Esophagus squamous epithelium (tissue), 5 donors: ENCODE results near the gene KCNQ1. TPM values are rescaled to one million over a fixed set of nuclear protein-coding genes. Genes with fewer than 3 reads are reported as not detected.

Experiments used
- DNase-seq: peaks from one replicate; lab custom pipeline; 2025; lab: John Stamatoyannopoulos, UW
- H3K27ac ChIP-seq, 4 donors: fragments of 200-600 bp; sonication (generic); one replicate each; pipeline ENCODE4 v1.5.1; 2016 to 2019; ENCODE audit warnings: mild to moderate bottlenecking in 1 of 4
- H3K27me3 ChIP-seq, 4 donors: fragments of 200-600 bp; sonication (generic); 1 replicate in 3 of 4; 2 replicates in 1 of 4; pipeline versions ENCODE4 v1.5.1 to v1.6.0; 2017 to 2021; ENCODE audit warnings: antibody characterized with exemption in 1 of 4
- H3K36me3 ChIP-seq, 3 donors: fragments of 200-600 bp; sonication (generic); one replicate each; pipeline ENCODE4 v1.5.1; 2016 to 2019
- H3K4me1 ChIP-seq, 3 donors: fragments of 200-600 bp; sonication (generic); one replicate each; pipeline ENCODE4 v1.5.1; 2017 to 2019
- H3K4me3 ChIP-seq, 4 donors: fragments of 200-600 bp; sonication (generic); 1 replicate in 3 of 4; 2 replicates in 1 of 4; pipeline ENCODE4 v1.5.1; 2016 to 2019; ENCODE audit warnings: mild to moderate bottlenecking in 2 of 4, moderate library complexity in 1 of 4
- H3K9me3 ChIP-seq, 3 donors: fragments of 200-600 bp; sonication (generic); one replicate each; pipeline ENCODE4 v1.5.1; 2016 to 2019
- POLR2A ChIP-seq, 4 donors: fragments of 450-650 bp; IDR thresholded peaks; one replicate each; pipeline ENCODE4 v1.6.1; 2017; ENCODE audit warnings: antibody characterized with exemption in 4 of 4, mild to moderate bottlenecking in 4 of 4, moderate library complexity in 3 of 4
- WGBS, 2 donors: methylation state at CpG; one replicate each; pipeline ENCODE4 v1.1.5; 2018; 5-methylcytosine and 5-hydroxymethylcytosine counted together
- intact Hi-C: fragments of 100-400 bp; cut with DNase I; formaldehyde crosslinking; loops from one replicate; pipeline ENCODE4 v1.15.0; 2022
- total RNA-seq, 4 donors: library from RNA; depleted of rRNA; stranded (reverse); fragments of >200 nt; gene quantifications; one replicate each; pipeline ENCODE4 v1.1.0, GENCODE V29; 2016
- TF ChIP-seq, protein P1 (sequence below), 6 experiments: fragments of 450-650 bp in 4 of 6; fragments of 200-600 bp in 2 of 6; sonication (generic) in 2 of 6; IDR thresholded peaks; one replicate each; pipeline ENCODE4 v1.5.1; 2016 to 2019; ENCODE audit warnings: antibody characterized with exemption in 6 of 6, mild to moderate bottlenecking in 4 of 6, moderate library complexity in 4 of 6
- donor health status: DM: yes; HTN: yes; CAD: no.

Gene KCNQ1
- total RNA-seq, 4 donors from 2014 or later = 0.61 to 3.1 (median 0.72) TPM

DNA sequence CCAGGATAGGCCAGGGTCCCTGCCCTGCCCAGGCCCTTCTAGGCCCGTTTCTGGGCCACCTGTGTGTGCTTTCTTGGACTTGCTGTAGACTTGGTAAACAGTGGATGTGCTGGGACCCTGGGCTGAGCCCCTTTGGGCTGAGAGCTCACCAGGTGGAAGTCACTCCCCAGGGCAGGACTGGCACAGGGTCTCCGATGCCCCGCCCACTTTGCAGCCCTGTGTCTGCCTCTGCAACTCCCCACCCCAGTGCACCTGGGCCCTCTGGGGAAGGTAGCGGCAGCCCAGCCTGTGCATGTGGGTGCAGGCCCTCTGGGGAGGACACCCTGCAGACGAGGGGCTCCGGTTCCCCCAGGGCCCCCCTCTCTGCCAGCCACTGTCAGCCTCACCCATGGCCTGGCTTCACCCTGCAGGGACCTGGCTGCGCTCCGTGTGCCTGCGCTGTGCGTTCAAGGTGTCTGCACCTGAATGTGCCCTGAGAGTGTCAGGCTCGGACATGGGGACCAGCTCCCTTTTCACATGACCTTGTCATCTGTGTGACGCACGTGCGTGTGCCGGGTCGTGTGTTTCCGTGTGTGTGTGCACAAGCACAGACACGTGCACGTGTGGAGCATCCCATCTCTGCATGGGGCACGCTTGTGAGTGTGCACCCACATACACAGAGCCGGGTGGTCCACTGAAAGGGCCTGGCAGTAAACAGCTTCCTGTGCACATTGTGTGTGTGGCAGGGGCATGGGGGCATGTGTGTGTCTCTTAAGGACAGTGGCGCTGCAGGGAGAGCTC, 136.5 kb downstream of the KCNQ1 start:
- intact Hi-C loops = no loop called here
- H3K27me3 ChIP-seq = no peaks in the 10 kb centered on the region
- H3K4me1 ChIP-seq = no peaks in the 10 kb centered on the region
- no peak for TF ChIP-seq POLR2A (IDR thresholded peaks at IDR 0.05)
- TF ChIP-seq, protein P1, sequence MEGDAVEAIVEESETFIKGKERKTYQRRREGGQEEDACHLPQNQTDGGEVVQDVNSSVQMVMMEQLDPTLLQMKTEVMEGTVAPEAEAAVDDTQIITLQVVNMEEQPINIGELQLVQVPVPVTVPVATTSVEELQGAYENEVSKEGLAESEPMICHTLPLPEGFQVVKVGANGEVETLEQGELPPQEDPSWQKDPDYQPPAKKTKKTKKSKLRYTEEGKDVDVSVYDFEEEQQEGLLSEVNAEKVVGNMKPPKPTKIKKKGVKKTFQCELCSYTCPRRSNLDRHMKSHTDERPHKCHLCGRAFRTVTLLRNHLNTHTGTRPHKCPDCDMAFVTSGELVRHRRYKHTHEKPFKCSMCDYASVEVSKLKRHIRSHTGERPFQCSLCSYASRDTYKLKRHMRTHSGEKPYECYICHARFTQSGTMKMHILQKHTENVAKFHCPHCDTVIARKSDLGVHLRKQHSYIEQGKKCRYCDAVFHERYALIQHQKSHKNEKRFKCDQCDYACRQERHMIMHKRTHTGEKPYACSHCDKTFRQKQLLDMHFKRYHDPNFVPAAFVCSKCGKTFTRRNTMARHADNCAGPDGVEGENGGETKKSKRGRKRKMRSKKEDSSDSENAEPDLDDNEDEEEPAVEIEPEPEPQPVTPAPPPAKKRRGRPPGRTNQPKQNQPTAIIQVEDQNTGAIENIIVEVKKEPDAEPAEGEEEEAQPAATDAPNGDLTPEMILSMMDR (IDR thresholded peaks at IDR 0.05) = no peak
- no peak overlapping the region for H3K27ac ChIP-seq
- no peak for DNase-seq
- H3K4me3 ChIP-seq = no peak overlapping the region
- WGBS, 2 donors = 82% methylated on average over 11 of the region's 22 CpGs; no CpG with 5 or more reads in 1 of the 2 donors
- H3K9me3 ChIP-seq = no peaks in the 10 kb centered on the region
- no peaks in the 10 kb centered on the region for H3K36me3 ChIP-seq

DNA sequence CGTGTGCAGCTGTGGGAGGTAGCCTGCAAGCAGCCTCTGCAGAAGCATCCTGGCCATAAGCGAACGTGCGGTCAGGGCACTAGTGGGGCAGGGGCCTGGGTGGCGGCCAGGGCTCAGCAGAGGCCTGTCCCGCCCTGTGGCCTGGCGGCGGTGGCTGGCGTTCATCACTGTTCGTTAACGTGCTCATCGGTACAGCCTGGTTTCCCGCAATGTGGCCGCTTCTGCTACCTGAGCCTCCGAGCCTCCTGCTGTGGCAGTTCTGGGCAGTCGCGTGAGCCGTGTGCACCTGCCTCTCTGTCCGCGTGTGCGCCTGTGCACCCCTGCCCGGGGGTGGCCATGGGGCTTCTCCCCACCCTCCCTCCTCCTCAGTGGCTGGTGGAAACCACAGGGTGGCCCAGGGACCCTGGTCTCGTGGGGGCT, 137.1 kb downstream of the KCNQ1 start:
- 96% methylated on average over 9 of the region's 23 CpGs; no CpG with 5 or more reads in 1 of the 2 donors for whole genome bisulfite sequencing, 2 donors
- intact Hi-C loops = no loop called here

DNA sequence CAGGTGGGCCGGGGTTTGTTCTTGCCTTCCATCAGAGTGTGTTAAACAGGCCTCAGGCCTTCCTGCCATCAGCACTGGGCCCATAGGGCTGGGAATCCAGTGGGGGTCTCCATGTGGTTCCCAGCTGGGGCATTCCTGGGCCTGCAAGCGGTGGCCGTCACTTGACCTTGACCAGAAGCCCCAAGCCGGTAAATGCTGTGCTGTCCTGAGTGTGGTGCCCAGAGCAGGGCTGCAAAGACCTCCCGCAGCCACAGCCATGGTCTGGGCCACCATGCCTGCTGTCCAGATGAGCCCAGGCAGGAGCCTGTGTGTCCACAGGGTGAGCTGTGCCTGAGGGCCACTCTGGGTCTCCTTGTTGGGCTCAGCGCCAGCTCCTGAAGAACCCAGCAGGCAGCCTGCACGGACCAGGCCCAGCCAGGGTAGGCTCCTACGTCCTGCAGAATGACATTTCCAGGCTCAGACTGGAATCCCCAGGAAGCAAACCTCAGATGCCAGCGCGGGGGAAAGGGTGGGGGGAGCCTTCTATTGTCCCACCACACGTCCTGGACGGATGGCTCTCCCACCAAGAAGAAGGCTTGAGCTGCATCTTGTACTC, 137.6 kb downstream of the KCNQ1 start:
- no peak for DNase-seq
- Histone ChIP-seq H3K27ac (no peak overlapping the region), H3K36me3 (no peaks in the 10 kb centered on the region), H3K27me3 (no peaks in the 10 kb centered on the region), H3K9me3 (no peaks in the 10 kb centered on the region), H3K4me3 (no peak overlapping the region), H3K4me1 (no peaks in the 10 kb centered on the region)
- TF ChIP-seq, protein P1 (IDR thresholded peaks at IDR 0.05) = no peak
- no peak for TF ChIP-seq POLR2A (IDR thresholded peaks at IDR 0.05)
- WGBS, 2 donors = 66% methylated on average over 5 of the region's 12 CpGs; no CpG with 5 or more reads in 1 of the 2 donors
- intact Hi-C loops = no loop called here

More for the DNA sequence above, 137.1 kb downstream of the KCNQ1 start:
- Histone ChIP-seq H3K9me3 (no peaks in the 10 kb centered on the region), H3K4me1 (no peaks in the 10 kb centered on the region), H3K27ac (no peak overlapping the region), H3K36me3 (no peaks in the 10 kb centered on the region), H3K27me3 (no peaks in the 10 kb centered on the region), H3K4me3 (no peak overlapping the region)
- no peak for DNase-seq
- TF ChIP-seq, protein P1 (IDR thresholded peaks at IDR 0.05) = no peak
- no peak for TF ChIP-seq POLR2A (IDR thresholded peaks at IDR 0.05)

DNA sequence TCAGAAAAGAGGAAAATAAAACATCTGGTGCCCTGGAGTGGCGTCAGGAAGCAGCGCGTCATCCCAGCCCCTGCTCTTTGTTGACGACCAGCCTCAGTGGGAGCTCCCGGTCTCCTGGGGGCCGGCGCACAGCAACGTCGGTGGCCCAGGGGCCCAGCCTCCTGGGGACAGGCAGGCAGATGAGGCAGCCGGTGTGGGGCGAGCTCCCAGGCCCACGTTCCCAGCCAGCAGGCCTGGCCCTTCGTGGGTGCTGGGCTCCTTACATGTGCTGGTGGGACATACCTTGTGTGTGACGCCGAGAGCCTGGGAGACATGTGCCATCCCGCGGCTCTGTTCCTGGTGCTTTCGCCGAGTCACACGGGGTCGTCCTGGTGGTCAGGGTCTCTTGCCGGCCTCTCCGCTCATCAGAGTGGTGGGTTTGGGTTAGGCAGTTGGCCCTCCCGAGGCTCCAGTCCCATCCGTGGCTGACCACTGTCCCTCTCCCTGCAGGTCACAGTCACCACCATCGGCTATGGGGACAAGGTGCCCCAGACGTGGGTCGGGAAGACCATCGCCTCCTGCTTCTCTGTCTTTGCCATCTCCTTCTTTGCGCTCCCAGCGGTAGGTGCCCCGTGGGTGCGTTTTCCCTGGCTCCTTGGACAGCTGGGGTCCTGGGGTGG, 138.3 kb downstream of the KCNQ1 start:
- TF ChIP-seq, protein P1 (IDR thresholded peaks at IDR 0.05) = no peak
- TF ChIP-seq POLR2A (IDR thresholded peaks at IDR 0.05) = no peak
- Histone ChIP-seq H3K36me3 (no peaks in the 10 kb centered on the region), H3K4me1 (no peaks in the 10 kb centered on the region), H3K4me3 (no peak overlapping the region), H3K9me3 (no peaks in the 10 kb centered on the region), H3K27ac (no peak overlapping the region), H3K27me3 (no peaks in the 10 kb centered on the region)
- WGBS, 2 donors = 74 to 93% methylated on average over 14 to 17 of the region's 33 CpGs
- no peak for DNase-seq
- intact Hi-C loops = no loop called here

DNA sequence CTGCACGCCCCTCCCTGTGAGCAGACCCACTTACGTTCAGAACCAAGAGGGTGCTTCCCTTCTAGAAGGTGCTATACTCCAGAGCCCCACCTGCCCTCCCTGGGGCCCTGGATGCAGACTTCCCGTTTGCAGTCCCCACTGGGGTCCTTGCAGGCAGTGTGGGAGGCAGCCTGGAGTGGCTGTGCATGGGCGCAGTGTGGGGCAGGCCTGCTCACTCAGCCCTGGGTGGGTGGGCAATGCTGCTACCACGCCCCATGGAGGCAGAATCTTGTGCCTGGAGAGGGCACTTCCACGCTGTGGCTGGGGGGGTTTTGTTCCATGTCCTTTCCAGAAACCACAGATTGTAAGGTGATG, 138.8 kb downstream of the KCNQ1 start:
- no peaks in the 10 kb centered on the region for H3K36me3 ChIP-seq
- intact Hi-C loops = no loop called here
- no peak for TF ChIP-seq POLR2A (IDR thresholded peaks at IDR 0.05)
- TF ChIP-seq, protein P1 (IDR thresholded peaks at IDR 0.05) = no peak
- no peak for DNase-seq
- WGBS, 2 donors = 72 to 81% methylated on average over 2 to 3 of the region's 6 CpGs
- no peak overlapping the region for H3K4me3 ChIP-seq
- no peaks in the 10 kb centered on the region for H3K27me3 ChIP-seq
- no peak overlapping the region for H3K27ac ChIP-seq
- H3K4me1 ChIP-seq = no peaks in the 10 kb centered on the region
- no peaks in the 10 kb centered on the region for H3K9me3 ChIP-seq
